H9 (cell line): ENCODE results near the gene ANP32A. TPM values are rescaled to one million over a fixed set of nuclear protein-coding genes. Genes with fewer than 3 reads are reported as not detected.

Experiments
- DNase-seq: peaks from one replicate; pipeline ENCODE4 v3.0.0-alpha.2; 2017
- H2AFZ ChIP-seq: one replicate; pipeline ENCODE4 v1.6.1; 2013; ENCODE audit warnings: mild to moderate bottlenecking, low read length, control low read depth, moderate library complexity
- H2AK5ac ChIP-seq: 2 replicates; pipeline ENCODE4 v1.6.1; 2013; ENCODE audit warnings: low read length, control low read depth, mixed read lengths; ENCODE audit not compliant: insufficient read length
- H2BK120ac ChIP-seq: one replicate; pipeline ENCODE4 v1.6.1; 2013; ENCODE audit warnings: low read depth, mild to moderate bottlenecking, low read length, control low read depth, inconsistent platforms; ENCODE audit not compliant: poor library complexity, severe bottlenecking
- H2BK12ac ChIP-seq: 2 replicates; pipeline ENCODE4 v1.6.1; 2013; ENCODE audit warnings: low read length, control low read depth, mixed read lengths, low read depth; ENCODE audit not compliant: insufficient read length
- H2BK15ac ChIP-seq: 2 replicates; pipeline ENCODE4 v1.6.1; 2013; ENCODE audit warnings: low read depth, low read length, control low read depth
- H2BK20ac ChIP-seq: one replicate; pipeline ENCODE4 v1.6.1; 2013; ENCODE audit warnings: low read depth, mild to moderate bottlenecking, low read length, control low read depth, inconsistent platforms; ENCODE audit not compliant: poor library complexity, severe bottlenecking
- H2BK5ac ChIP-seq: 2 replicates; pipeline ENCODE4 v1.6.1; 2013; ENCODE audit warnings: low read length, control low read depth, mixed read lengths; ENCODE audit not compliant: insufficient read length
- H3K14ac ChIP-seq: 2 replicates; pipeline ENCODE4 v1.6.1; 2013; ENCODE audit warnings: low read length, control low read depth; ENCODE audit not compliant: insufficient read depth
- H3K18ac ChIP-seq: 2 replicates; pipeline ENCODE4 v1.6.1; 2013; ENCODE audit warnings: low read depth, mild to moderate bottlenecking, mixed read lengths, low read length, control low read depth; ENCODE audit not compliant: insufficient read length
- H3K23ac ChIP-seq: 2 replicates; pipeline ENCODE4 v1.6.1; 2013; ENCODE audit warnings: low read length, control low read depth, mixed read lengths, low read depth; ENCODE audit not compliant: insufficient read length
- H3K23me2 ChIP-seq: 2 replicates; pipeline ENCODE4 v1.6.1; 2013; ENCODE audit warnings: low read depth, mild to moderate bottlenecking, mixed read lengths, low read length, control low read depth; ENCODE audit not compliant: insufficient read length, poor library complexity, severe bottlenecking
- H3K27ac ChIP-seq: 2 replicates; pipeline ENCODE4 v1.5.1; 2013; ENCODE audit warnings: low read length, control low read depth, mixed read lengths, low read depth; ENCODE audit not compliant: insufficient read length
- H3K27me3 ChIP-seq: 2 replicates; pipeline ENCODE4 v1.6.1; 2013; ENCODE audit warnings: low read length, control low read depth, inconsistent platforms; ENCODE audit not compliant: insufficient read depth
- H3K4ac ChIP-seq: 2 replicates; pipeline ENCODE4 v1.6.1; 2013; ENCODE audit warnings: low read depth, mild to moderate bottlenecking, control low read depth, inconsistent platforms, low read length, moderate library complexity
- H3K4me1 ChIP-seq: 2 replicates; pipeline ENCODE4 v1.6.1; 2013; ENCODE audit warnings: low read length, control low read depth, inconsistent platforms; ENCODE audit not compliant: insufficient read depth
- H3K4me2 ChIP-seq: 2 replicates; pipeline ENCODE4 v1.6.1; 2013; ENCODE audit warnings: low read length, control low read depth, mixed read lengths; ENCODE audit not compliant: insufficient read length, insufficient read depth
- H3K56ac ChIP-seq: 2 replicates; pipeline ENCODE4 v1.6.1; 2013; ENCODE audit warnings: low read depth, mild to moderate bottlenecking, mixed read lengths, low read length, control low read depth; ENCODE audit not compliant: insufficient read length
- H3K79me1 ChIP-seq: 2 replicates; pipeline ENCODE4 v1.6.1; 2013; ENCODE audit warnings: low read depth, mild to moderate bottlenecking, moderate library complexity, low read length, control low read depth, inconsistent platforms; ENCODE audit not compliant: insufficient read depth, poor library complexity, severe bottlenecking
- H3K79me2 ChIP-seq: 2 replicates; pipeline ENCODE4 v1.6.1; 2013; ENCODE audit warnings: low read length, control low read depth, inconsistent platforms; ENCODE audit not compliant: insufficient read depth
- H3K9ac ChIP-seq: 2 replicates; pipeline ENCODE4 v1.6.1; 2013; ENCODE audit warnings: low read length, control low read depth, mixed read lengths; ENCODE audit not compliant: insufficient read length; ENCODE audit errors: extremely low read depth
- H3K9me3 ChIP-seq: one replicate; pipeline ENCODE4 v1.6.1; 2013; ENCODE audit warnings: low read depth, low read length, inconsistent platforms; ENCODE audit not compliant: control insufficient read depth
- H3T11ph ChIP-seq: one replicate; pipeline ENCODE4 v1.6.1; 2013; ENCODE audit warnings: mild to moderate bottlenecking, low read length, control low read depth, inconsistent platforms
- H4K20me1 ChIP-seq: one replicate; pipeline ENCODE4 v1.6.1; 2013; ENCODE audit not compliant: control insufficient read depth, insufficient read length, insufficient read depth
- H4K5ac ChIP-seq: 2 replicates; pipeline ENCODE4 v1.6.1; 2013; ENCODE audit warnings: low read depth, mild to moderate bottlenecking, mixed read lengths, low read length, control low read depth; ENCODE audit not compliant: insufficient read length
- H4K8ac ChIP-seq: replicated peaks from 2 replicates; pipeline ENCODE4 v1.6.1; 2013; ENCODE audit warnings: low read length, control low read depth, mixed read lengths, low read depth; ENCODE audit not compliant: insufficient read length
- H4K91ac ChIP-seq: 2 replicates; pipeline ENCODE4 v1.6.1; 2013; ENCODE audit warnings: low read depth, mild to moderate bottlenecking, moderate library complexity, mixed read lengths, low read length, control low read depth; ENCODE audit not compliant: insufficient read length
- H3K27ac Mint-ChIP-seq, 3 experiments: 2 replicates in 2 of 3; 3 replicates in 1 of 3; pipeline ENCODE4 v1.8.0; 2020 to 2021; ENCODE audit warnings: mixed read lengths in 3 of 3, mild to moderate bottlenecking in 1 of 3, moderate library complexity in 1 of 3
- H3K27me3 Mint-ChIP-seq: 2 replicates; pipeline ENCODE4 v1.8.0; 2021; ENCODE audit warnings: low read depth, mild to moderate bottlenecking, moderate library complexity, mixed read lengths
- H3K36me3 Mint-ChIP-seq, 3 experiments: 2 replicates in 2 of 3; 3 replicates in 1 of 3; pipeline ENCODE4 v1.8.0; 2020 to 2021; ENCODE audit warnings: low read depth in 3 of 3, mixed read lengths in 3 of 3; ENCODE audit not compliant: insufficient read depth in 1 of 3
- H3K4me1 Mint-ChIP-seq, 2 experiments: 2 replicates each; pipeline ENCODE4 v1.8.0; 2020; ENCODE audit warnings: mixed read lengths in 2 of 2
- H3K4me3 Mint-ChIP-seq, 2 experiments: 2 replicates in 1 of 2; 3 replicates in 1 of 2; pipeline ENCODE4 v1.8.0; 2020 to 2021; ENCODE audit warnings: mild to moderate bottlenecking in 2 of 2, mixed read lengths in 2 of 2, moderate library complexity in 1 of 2
- H3K9me3 Mint-ChIP-seq, 2 experiments: 2 replicates in 1 of 2; 3 replicates in 1 of 2; pipeline ENCODE4 v1.8.0; 2020; ENCODE audit warnings: mild to moderate bottlenecking in 2 of 2, mixed read lengths in 2 of 2, moderate library complexity in 1 of 2
- CTCF ChIP-seq: fragments of 200-600 bp; sonication (generic); conservative IDR thresholded peaks from 3 replicates; pipeline ENCODE4 v1.8.0; 2021; ENCODE audit warnings: antibody characterized with exemption, mild to moderate bottlenecking
- WGBS: extraction: QIAGEN DNeasy Blood & Tissue Kit; methylation state at CpG from one replicate; pipeline ENCODE4 v1.1.7; 2013; ENCODE audit warnings: missing lambda C conversion rate, low lambda C conversion rate, mixed read lengths; ENCODE audit not compliant: insufficient read length; ENCODE audit errors: extremely low coverage; 5-methylcytosine and 5-hydroxymethylcytosine counted together
- total RNA-seq: library from RNA; stranded (reverse); gene quantifications from 2 replicates; pipeline ENCODE4 v1.2.1, GENCODE V29; 2021

The ANP32A gene
- total RNA-seq, 1 experiment from 2014 or later = 318 TPM

GRCh38 chr15:68819495-68820294 lies 1.0 kb downstream of the ANP32A start:
- peaks cover 18% of the 10 kb centered on the region for H3K23me2 ChIP-seq
- no CpG with 5 or more reads among the region's 48 CpGs for WGBS
- no peak overlapping the region for H4K8ac ChIP-seq
- H2AFZ ChIP-seq = no peak overlapping the region
- Mint-ChIP-seq H3K27ac (peak overlapping the region; percentile 95 to 99 (median 98)), H3K27me3 (peaks cover 31% of the 10 kb centered on the region), H3K4me3 (peak overlapping the region; percentile 92 to 99), H3K9me3 (no peaks in the 10 kb centered on the region), H3K4me1 (peaks cover 45 to 47% of the 10 kb centered on the region in 2 experiments), H3K36me3 (peaks cover 8 to 23% (median 14%) of the 10 kb centered on the region in 3 experiments; a peak in 6 of 7 replicates)
- peak overlapping the region; percentile 89 for H3K14ac ChIP-seq
- H4K20me1 ChIP-seq = peaks cover 7% of the 10 kb centered on the region
- peaks cover 22% of the 10 kb centered on the region; the same call in 1 of the 2 replicates for H3K27me3 ChIP-seq
- no peak overlapping the region; the same call in 1 of the 2 replicates for H3K4ac ChIP-seq
- H3K9me3 ChIP-seq = no peaks in the 10 kb centered on the region
- H3K79me1 ChIP-seq = peaks cover 3% of the 10 kb centered on the region
- peaks cover 26% of the 10 kb centered on the region; the same call in 1 of the 2 replicates for H3K79me2 ChIP-seq
- H4K91ac ChIP-seq = no peak overlapping the region
- H2AK5ac ChIP-seq = no peak overlapping the region
- H3T11ph ChIP-seq = no peak overlapping the region
- H3K4me2 ChIP-seq = peak overlapping the region; percentile 52
- H3K18ac ChIP-seq = peak overlapping the region; percentile 65
- peaks cover 6% of the 10 kb centered on the region; the same call in 1 of the 2 replicates for H3K4me1 ChIP-seq
- H3K27ac ChIP-seq = peak overlapping the region; percentile 32
- DNase-seq = peak; percentile 44
- no peak overlapping the region for H2BK5ac ChIP-seq
- no peak overlapping the region for H2BK20ac ChIP-seq
- no peak overlapping the region for H2BK12ac ChIP-seq
- no peak for TF ChIP-seq CTCF
- no peak overlapping the region for H3K56ac ChIP-seq
- peak overlapping the region; percentile 84 for H3K9ac ChIP-seq
- no peak overlapping the region for H2BK15ac ChIP-seq
- no peak overlapping the region for H3K23ac ChIP-seq
- H2BK120ac ChIP-seq = no peak overlapping the region
- no peak overlapping the region for H4K5ac ChIP-seq
